PC-3 (cell line): ENCODE measurements around the gene USP12. TPM values are rescaled to one million over a fixed set of nuclear protein-coding genes. Genes with fewer than 3 reads are reported as not detected.

ENCODE experiments used
- ATAC-seq: fragments of 200-7000 bp; cut with Tn5 transposase; 2 replicates; pipeline ENCODE4 v1.9.1; 2020; ENCODE audit warnings: mild to moderate bottlenecking, moderate library complexity
- BruUV-seq: library from RNA; stranded (reverse); fragments of 400-500 nt; replicated peaks from 2 replicates; lab custom pipeline; 2021; lab: Mats Ljungman, UMichigan
- CTCF ChIA-PET: fragments of 300-600 bp; sonication (Branson Sonifier 250); formaldehyde crosslinking; loops from one replicate; lab custom pipeline; 2022; ENCODE audit warnings: antibody characterized with exemption; lab: Charles Lee
- POLR2A ChIA-PET: fragments of 300-600 bp; sonication (Branson Sonifier 250); formaldehyde crosslinking; loops from one replicate; lab custom pipeline; 2022; ENCODE audit warnings: antibody characterized with exemption; ENCODE audit not compliant: unreplicated experiment; lab: Charles Lee
- DNase-seq: peaks from one replicate; pipeline ENCODE4 v3.0.0-alpha.2; 2015
- H2AFZ ChIP-seq: fragments of 300-600 bp; sonication (generic); 2 replicates; pipeline ENCODE4 v1.6.0; 2016; ENCODE audit warnings: antibody characterized with exemption, low read length
- H3F3A ChIP-seq: fragments of 300-600 bp; sonication (generic); one replicate; pipeline ENCODE4 v1.6.0; 2017; ENCODE audit warnings: antibody characterized with exemption, low read length, control low read depth, mild to moderate bottlenecking; ENCODE audit not compliant: unreplicated experiment
- H3K27ac ChIP-seq: fragments of 300-600 bp; sonication (generic); 2 replicates; pipeline ENCODE4 v1.5.1; 2016; ENCODE audit warnings: mild to moderate bottlenecking, low read length
- H3K27me3 ChIP-seq: fragments of 300-600 bp; sonication (generic); 2 replicates; pipeline ENCODE4 v1.6.1; 2016; ENCODE audit warnings: low read length, mixed read lengths
- H3K36me3 ChIP-seq: fragments of 300-600 bp; sonication (generic); 2 replicates; pipeline ENCODE4 v1.6.1; 2016; ENCODE audit warnings: low read depth, mixed run types, low read length, mixed read lengths
- H3K4me1 ChIP-seq: fragments of 300-600 bp; sonication (generic); 2 replicates; pipeline ENCODE4 v1.5.1; 2016; ENCODE audit warnings: low read length; ENCODE audit not compliant: insufficient read depth
- H3K4me2 ChIP-seq: fragments of 300-600 bp; sonication (generic); 2 replicates; pipeline ENCODE4 v1.6.0; 2016; ENCODE audit warnings: low read length
- H3K4me3 ChIP-seq: fragments of 300-600 bp; sonication (generic); 2 replicates; pipeline ENCODE4 v1.5.1; 2016; ENCODE audit warnings: mild to moderate bottlenecking, low read length, mixed read lengths
- H3K79me2 ChIP-seq: fragments of 300-600 bp; sonication (generic); 2 replicates; pipeline ENCODE4 v1.6.1; 2017; ENCODE audit warnings: low read length, mixed read lengths
- H3K9ac ChIP-seq: fragments of 300-600 bp; sonication (generic); 2 replicates; pipeline ENCODE4 v1.6.0; 2016; ENCODE audit warnings: mild to moderate bottlenecking, low read length
- H3K9me2 ChIP-seq: fragments of 300-600 bp; sonication (generic); replicated peaks from 2 replicates; pipeline ENCODE4 v1.6.1; 2016; ENCODE audit warnings: mixed run types, low read length, mixed read lengths
- H3K9me3 ChIP-seq: fragments of 300-600 bp; sonication (generic); 2 replicates; pipeline ENCODE4 v1.6.1; 2016; ENCODE audit warnings: low read length, mixed read lengths
- H4K20me1 ChIP-seq: fragments of 300-600 bp; sonication (generic); 2 replicates; pipeline ENCODE4 v1.6.1; 2016; ENCODE audit warnings: low read length, mixed read lengths
- CTCF ChIP-seq: fragments of 300-600 bp; sonication (generic); conservative IDR thresholded peaks from 2 replicates; pipeline ENCODE4 v1.5.1; 2017; ENCODE audit warnings: antibody characterized with exemption, low read depth, mild to moderate bottlenecking, low read length
- EZH2 ChIP-seq: fragments of 300-600 bp; sonication (generic); IDR thresholded peaks from one replicate; pipeline ENCODE4 v1.6.1; 2017; ENCODE audit warnings: antibody characterized with exemption, mild to moderate bottlenecking, low read length; ENCODE audit not compliant: unreplicated experiment
- EZH2phosphoT487 ChIP-seq: fragments of 300-600 bp; sonication (generic); IDR thresholded peaks from 2 replicates; pipeline ENCODE4 v1.6.1; 2018; ENCODE audit warnings: mild to moderate bottlenecking, antibody characterized with exemption, low read length, borderline replicate concordance
- intact Hi-C: fragments of 100-400 bp; cut with micrococcal nuclease; formaldehyde crosslinking; loops from 2 replicates; pipeline ENCODE4 v1.9.0; 2023
- total RNA-seq: library from RNA; depleted of rRNA; stranded (reverse); fragments of >200 nt; gene quantifications from 2 replicates; pipeline ENCODE4 v1.2.3, GENCODE V29; 2014

USP12 gene
- total RNA-seq, 1 experiment from 2014 or later, result 24.2 TPM

- H2AFZ ChIP-seq, result no peak overlapping the region
- DNase-seq, result no peak
- no peaks in the 10 kb centered on the region for H3K9me2 ChIP-seq
- H3K36me3 ChIP-seq, result peaks cover 23% of the 10 kb centered on the region
- H3K27ac ChIP-seq, result no peak overlapping the region
- TF ChIP-seq EZH2phosphoT487 (no peak), EZH2 (no peak), CTCF (no peak)
- CTCF ChIA-PET, result no interaction called here
- no peaks in the 10 kb centered on the region for H4K20me1 ChIP-seq
- intact Hi-C loops, result no loop called here
- no peak for ATAC-seq
- H3K9ac ChIP-seq, result no peak overlapping the region
- no peaks in the 10 kb centered on the region for H3K9me3 ChIP-seq
- POLR2A ChIA-PET, result no interaction called here
- H3F3A ChIP-seq, result no peaks in the 10 kb centered on the region
- BruUV-seq, result no TSS peak
- H3K27me3 ChIP-seq, result no peaks in the 10 kb centered on the region
- H3K4me1 ChIP-seq, result no peaks in the 10 kb centered on the region
- H3K79me2 ChIP-seq, result peaks cover 7% of the 10 kb centered on the region
- H3K4me3 ChIP-seq, result no peak overlapping the region
- no peak overlapping the region for H3K4me2 ChIP-seq
Observed at GRCh38 chr13:27101847-27102246, 69.8 kb downstream of the USP12 start.

GRCh38 chr13:27101289-27101688 lies 70.3 kb downstream of the USP12 start:
- Histone ChIP-seq H3K4me3 (no peak overlapping the region), H3K9me2 (no peaks in the 10 kb centered on the region), H4K20me1 (no peaks in the 10 kb centered on the region), H3K79me2 (peaks cover 7% of the 10 kb centered on the region), H3K9ac (no peak overlapping the region), H3K36me3 (peaks cover 23% of the 10 kb centered on the region), H3K27ac (no peak overlapping the region), H3K4me2 (no peak overlapping the region), H3F3A (no peaks in the 10 kb centered on the region), H2AFZ (no peak overlapping the region), H3K27me3 (no peaks in the 10 kb centered on the region), H3K9me3 (no peaks in the 10 kb centered on the region), H3K4me1 (no peaks in the 10 kb centered on the region)
- intact Hi-C loops, result no loop called here
- ATAC-seq (no peak), DNase-seq (no peak)
- no TSS peak for BruUV-seq
- ChIA-PET CTCF (no interaction called here), POLR2A (no interaction called here)
- TF ChIP-seq EZH2phosphoT487 (no peak), EZH2 (no peak), CTCF (no peak)

GRCh38 chr13:27097691-27098090 lies 73.9 kb downstream of the USP12 start:
- Histone ChIP-seq H3K4me2 (no peak overlapping the region), H3K4me1 (no peaks in the 10 kb centered on the region), H3K27me3 (no peaks in the 10 kb centered on the region), H3K4me3 (no peak overlapping the region), H4K20me1 (no peaks in the 10 kb centered on the region), H3F3A (no peaks in the 10 kb centered on the region), H3K9me3 (no peaks in the 10 kb centered on the region), H3K9me2 (no peaks in the 10 kb centered on the region), H3K9ac (no peak overlapping the region), H3K36me3 (peaks cover 16% of the 10 kb centered on the region; the same call in 1 of the 2 replicates), H2AFZ (no peak overlapping the region), H3K27ac (no peak overlapping the region), H3K79me2 (peaks cover 6% of the 10 kb centered on the region)
- intact Hi-C loops, result no loop called here
- ATAC-seq, result no peak
- no peak for TF ChIP-seq EZH2phosphoT487
- TF ChIP-seq EZH2, result no peak
- no peak for TF ChIP-seq CTCF
- no peak for DNase-seq
- BruUV-seq, result no TSS peak
- POLR2A ChIA-PET, result interaction anchor here (0.7 kb wide), 1 partner anchor 13 kb away, joined by 4 read pairs; no protein-coding TSS in a partner anchor
- CTCF ChIA-PET, result no interaction called here
